Natural killer cell (primary cell): ENCODE results near the gene BAHCC1. TPM values are rescaled to one million over a fixed set of nuclear protein-coding genes. Genes with fewer than 3 reads are reported as not detected.

Experiments
- ATAC-seq, 3 donors: fragments of 150-1000 bp in 2 of 3; fragments of 200-7000 bp in 1 of 3; cut with Tn5 transposase; 1 replicate in 1 of 3; 2 replicates in 2 of 3; pipeline ENCODE4 v1.10.0; 2021; ENCODE audit warnings: mild to moderate bottlenecking in 2 of 3, moderate library complexity in 2 of 3
- DNase-seq, 2 donors: peaks; one replicate each; pipeline versions ENCODE4 v3.0.0 to v3.0.0-alpha.2; 2013 to 2021; ENCODE audit warnings: mixed read lengths in 1 of 2
- H3K27ac ChIP-seq: one replicate; pipeline ENCODE4 v1.5.1; 2013; ENCODE audit warnings: mild to moderate bottlenecking, low read length
- H3K27me3 ChIP-seq: one replicate; pipeline ENCODE4 v1.6.1; 2013; ENCODE audit warnings: low read length; ENCODE audit not compliant: control insufficient read depth, insufficient read depth
- H3K36me3 ChIP-seq: one replicate; pipeline ENCODE4 v1.6.1; 2013; ENCODE audit warnings: low read length; ENCODE audit not compliant: control insufficient read depth, insufficient read depth
- H3K4me1 ChIP-seq: one replicate; pipeline ENCODE4 v1.6.1; 2013; ENCODE audit warnings: low read length; ENCODE audit not compliant: control insufficient read depth, insufficient read depth
- H3K4me3 ChIP-seq: one replicate; pipeline ENCODE4 v1.5.1; 2013; ENCODE audit warnings: low read length
- H3K9me3 ChIP-seq: one replicate; pipeline ENCODE4 v1.6.1; 2013; ENCODE audit warnings: low read length; ENCODE audit not compliant: control insufficient read depth, insufficient read depth
- H3K27ac Mint-ChIP-seq, 2 donors: one replicate each; pipeline ENCODE4 v1.8.0; 2022; ENCODE audit warnings: mild to moderate bottlenecking in 2 of 2, mixed read lengths in 2 of 2, moderate library complexity in 1 of 2
- H3K27me3 Mint-ChIP-seq, 2 donors: one replicate each; pipeline ENCODE4 v1.8.0; 2022; ENCODE audit warnings: low read depth in 2 of 2, mixed read lengths in 2 of 2
- H3K36me3 Mint-ChIP-seq: one replicate; pipeline ENCODE4 v1.8.0; 2022; ENCODE audit warnings: mixed read lengths
- H3K4me1 Mint-ChIP-seq, 2 donors: one replicate each; pipeline ENCODE4 v1.8.0; 2022; ENCODE audit warnings: mixed read lengths in 2 of 2
- H3K4me3 Mint-ChIP-seq: one replicate; pipeline ENCODE4 v1.8.0; 2022; ENCODE audit warnings: mild to moderate bottlenecking, moderate library complexity, mixed read lengths
- H3K9me3 Mint-ChIP-seq, 2 donors: one replicate each; pipeline ENCODE4 v1.8.0; 2022; ENCODE audit warnings: mixed read lengths in 2 of 2
- WGBS: methylation state at CpG from one replicate; pipeline ENCODE4 v1.1.7; 2013; ENCODE audit warnings: missing lambda C conversion rate; ENCODE audit not compliant: insufficient coverage; 5-methylcytosine and 5-hydroxymethylcytosine counted together
- intact Hi-C: fragments of 100-400 bp; cut with micrococcal nuclease; formaldehyde crosslinking; loops from one replicate; pipeline ENCODE4 v1.14.2; 2022
- total RNA-seq, 4 donors: library from RNA; stranded (reverse); fragments of 120-200 nt in 1 of 4; gene quantifications; one replicate each; pipeline versions ENCODE4 v1.2.3 to v1.2.4, GENCODE V29; 2013 to 2022
- TF ChIP-seq, protein P1 (sequence below): fragments of 200-600 bp; IDR thresholded peaks from one replicate; pipeline ENCODE4 v1.8.0; 2022; ENCODE audit warnings: antibody characterized with exemption

The BAHCC1 gene
- total RNA-seq, 3 donors from 2014 or later (not counting 1 experiment from before 2014, with no cell fraction given) = 2.9 to 17.3 (median 5.7) TPM

DNA sequence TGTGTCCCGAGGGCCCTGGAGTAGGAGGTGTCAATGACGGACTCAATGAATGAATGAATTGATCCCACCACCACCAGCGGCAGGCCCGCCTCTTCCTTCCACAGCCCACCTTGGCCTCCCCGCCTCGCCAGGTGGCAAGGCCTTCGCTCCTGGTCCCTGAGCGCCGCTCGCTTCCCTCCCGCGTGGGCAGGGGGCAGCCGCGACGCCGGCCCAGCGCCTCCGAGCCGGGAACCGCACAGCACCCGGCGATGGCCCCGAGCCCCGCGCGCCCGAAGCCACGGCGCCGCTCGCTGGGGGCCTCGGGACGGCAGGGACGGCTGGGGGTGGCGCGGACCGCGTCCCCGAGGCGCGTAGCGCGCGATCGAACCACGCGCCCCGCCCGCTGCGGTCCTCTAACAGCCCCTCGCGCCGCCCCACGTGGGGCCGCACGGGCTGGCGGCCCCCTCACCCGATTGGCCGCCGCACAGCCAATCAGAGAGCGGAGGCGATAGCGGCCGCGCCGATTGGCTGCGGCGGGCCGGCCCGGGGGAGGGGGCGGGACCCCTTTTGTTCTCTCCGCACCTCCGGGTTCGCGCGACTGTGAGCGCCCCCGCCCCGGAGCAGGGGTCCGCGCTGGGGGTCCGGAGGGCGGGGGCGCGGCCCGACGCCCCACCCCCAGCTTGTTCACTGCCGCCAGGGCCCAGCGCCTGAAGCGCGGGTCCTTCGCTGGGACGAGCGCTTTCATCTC is 86.0 kb downstream of the BAHCC1 start:
- H3K4me1 Mint-ChIP-seq = peaks cover 12 to 19% of the 10 kb centered on the region in 2 donors
- TF ChIP-seq, protein P1, sequence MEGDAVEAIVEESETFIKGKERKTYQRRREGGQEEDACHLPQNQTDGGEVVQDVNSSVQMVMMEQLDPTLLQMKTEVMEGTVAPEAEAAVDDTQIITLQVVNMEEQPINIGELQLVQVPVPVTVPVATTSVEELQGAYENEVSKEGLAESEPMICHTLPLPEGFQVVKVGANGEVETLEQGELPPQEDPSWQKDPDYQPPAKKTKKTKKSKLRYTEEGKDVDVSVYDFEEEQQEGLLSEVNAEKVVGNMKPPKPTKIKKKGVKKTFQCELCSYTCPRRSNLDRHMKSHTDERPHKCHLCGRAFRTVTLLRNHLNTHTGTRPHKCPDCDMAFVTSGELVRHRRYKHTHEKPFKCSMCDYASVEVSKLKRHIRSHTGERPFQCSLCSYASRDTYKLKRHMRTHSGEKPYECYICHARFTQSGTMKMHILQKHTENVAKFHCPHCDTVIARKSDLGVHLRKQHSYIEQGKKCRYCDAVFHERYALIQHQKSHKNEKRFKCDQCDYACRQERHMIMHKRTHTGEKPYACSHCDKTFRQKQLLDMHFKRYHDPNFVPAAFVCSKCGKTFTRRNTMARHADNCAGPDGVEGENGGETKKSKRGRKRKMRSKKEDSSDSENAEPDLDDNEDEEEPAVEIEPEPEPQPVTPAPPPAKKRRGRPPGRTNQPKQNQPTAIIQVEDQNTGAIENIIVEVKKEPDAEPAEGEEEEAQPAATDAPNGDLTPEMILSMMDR = no peak
- H3K27ac ChIP-seq = no peak overlapping the region
- peak overlapping the region; percentile 71 for H3K4me3 Mint-ChIP-seq
- intact Hi-C loops = loop anchor here (5.0 kb wide), 1 partner anchor 339 kb away; no protein-coding TSS in a partner anchor
- ATAC-seq (peak; percentile 70 to 82 (median 73)), DNase-seq (peak; percentile 63 to 83)
- H3K27ac Mint-ChIP-seq = no peak overlapping the region
- WGBS = 4% methylated on average over 94 of the region's 94 CpGs
- no peaks in the 10 kb centered on the region for H3K36me3 ChIP-seq
- H3K27me3 Mint-ChIP-seq = peaks cover 22 to 25% of the 10 kb centered on the region in 2 donors
- no peaks in the 10 kb centered on the region for H3K36me3 Mint-ChIP-seq
- H3K9me3 Mint-ChIP-seq = no peaks in the 10 kb centered on the region
- peaks cover 37% of the 10 kb centered on the region for H3K4me1 ChIP-seq
- no peaks in the 10 kb centered on the region for H3K9me3 ChIP-seq
- H3K4me3 ChIP-seq = peak overlapping the region; percentile 9
- peaks cover 26% of the 10 kb centered on the region for H3K27me3 ChIP-seq

GRCh38 chr17:81481815-81482505 is 86.7 kb downstream of the BAHCC1 start:
- Histone ChIP-seq H3K9me3 (no peaks in the 10 kb centered on the region), H3K4me3 (peak overlapping the region; percentile 9), H3K27ac (no peak overlapping the region), H3K4me1 (peaks cover 37% of the 10 kb centered on the region), H3K27me3 (peaks cover 27% of the 10 kb centered on the region), H3K36me3 (no peaks in the 10 kb centered on the region)
- H3K27ac Mint-ChIP-seq = peak overlapping the region in 1 of 2 donors; percentile 2
- intact Hi-C loops = loop anchor here (2.0 to 5.0 kb wide), 2 partner anchors 187 to 340 kb away; partner anchors contain the start of gene SLC38A10
- peak overlapping the region; percentile 71 for H3K4me3 Mint-ChIP-seq
- peaks cover 22 to 27% of the 10 kb centered on the region in 2 donors for H3K27me3 Mint-ChIP-seq
- no peaks in the 10 kb centered on the region for H3K36me3 Mint-ChIP-seq
- DNase-seq (no peak), ATAC-seq (no peak)
- TF ChIP-seq, protein P1 = no peak
- peaks cover 12 to 19% of the 10 kb centered on the region in 2 donors for H3K4me1 Mint-ChIP-seq
- 57% methylated on average over 18 of the region's 18 CpGs for whole genome bisulfite sequencing
- no peaks in the 10 kb centered on the region for H3K9me3 Mint-ChIP-seq

GRCh38 chr17:81482673-81483072 is 87.4 kb downstream of the BAHCC1 start:
- ATAC-seq (no peak), DNase-seq (no peak)
- Mint-ChIP-seq H3K4me1 (peaks cover 12 to 19% of the 10 kb centered on the region in 2 donors), H3K4me3 (peak overlapping the region; percentile 69), H3K9me3 (no peaks in the 10 kb centered on the region), H3K27ac (peak overlapping the region in 1 of 2 donors; percentile 2), H3K27me3 (peaks cover 22 to 27% of the 10 kb centered on the region in 2 donors), H3K36me3 (no peaks in the 10 kb centered on the region)
- WGBS = 72% methylated on average over 11 of the region's 11 CpGs
- peaks cover 43% of the 10 kb centered on the region for H3K4me1 ChIP-seq
- no peaks in the 10 kb centered on the region for H3K36me3 ChIP-seq
- H3K9me3 ChIP-seq = no peaks in the 10 kb centered on the region
- H3K4me3 ChIP-seq = no peak overlapping the region
- TF ChIP-seq, protein P1 = no peak
- H3K27ac ChIP-seq = no peak overlapping the region
- intact Hi-C loops = loop anchor here (2.0 to 5.0 kb wide), 2 partner anchors 188 to 340 kb away; partner anchors contain the start of gene SLC38A10
- peaks cover 30% of the 10 kb centered on the region for H3K27me3 ChIP-seq
